ENCODE measurements around the gene KRTAP10-6.

The KRTAP10-6 gene

DNA sequence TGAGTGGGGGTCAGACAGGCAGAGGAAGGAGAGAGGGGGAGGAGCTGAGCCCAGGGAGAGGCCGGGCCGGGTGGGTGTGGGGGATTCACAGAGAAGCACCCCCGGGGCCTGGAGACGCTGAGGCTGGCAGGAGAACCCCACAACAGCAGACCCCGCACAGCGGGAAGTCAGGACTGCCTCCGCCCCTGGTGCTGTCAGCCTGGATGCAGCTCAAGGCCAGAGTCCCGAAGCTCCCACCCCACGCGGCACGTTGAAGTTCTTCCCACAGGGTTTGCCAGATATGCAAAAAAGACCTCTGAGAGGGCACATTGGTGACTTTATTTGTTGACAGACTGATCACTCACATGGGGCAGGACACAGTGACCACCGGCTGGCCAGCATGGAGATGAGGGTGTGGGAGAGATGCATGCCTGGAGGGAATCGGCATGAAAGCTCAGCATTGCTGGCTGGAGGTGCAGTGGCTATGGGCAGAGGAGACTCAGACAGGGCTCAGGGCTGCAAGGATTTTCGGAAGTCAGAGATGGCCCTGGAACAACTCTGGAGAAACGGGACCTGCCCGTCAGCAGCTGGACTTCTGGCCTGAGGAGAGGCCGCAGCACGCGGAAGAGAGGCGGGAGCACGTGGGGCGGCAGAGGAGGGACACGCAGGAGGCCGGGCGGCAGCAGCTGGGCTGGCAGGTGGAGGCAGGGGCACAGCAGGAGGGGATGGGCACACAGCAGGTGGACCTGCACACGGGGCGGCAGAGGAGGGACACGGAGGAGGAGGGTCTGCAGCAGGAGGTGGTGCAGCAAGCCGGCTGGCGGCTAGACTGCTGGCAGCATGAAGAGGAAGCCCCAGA is 34.6 kb downstream of the KRTAP10-6 start:
- Histone ChIP-seq H3K79me2 (ENCODE audit: low read length) (no peaks in the 10 kb centered on the region), H2AFZ (ENCODE audit: low read depth, low read length) (no peak overlapping the region), H4K20me1 (ENCODE audit: insufficient read depth, low read length) (no peaks in the 10 kb centered on the region), H3K9ac (ENCODE audit: low read length) (no peak overlapping the region), H3K4me1 (ENCODE audit: low read length) (peaks cover 24% of the 10 kb centered on the region), H3K27me3 (ENCODE audit: low read depth, low read length) (no peaks in the 10 kb centered on the region), H3K27ac (ENCODE audit: low read length) (peak overlapping the region; percentile 43; the same call in 1 of the 2 replicates), H3K4me3 (ENCODE audit: low read length) (no peak overlapping the region), H3K4me2 (ENCODE audit: low read length) (peak overlapping the region; percentile 51; the same call in 1 of the 2 replicates), H3K9me3 (ENCODE audit: insufficient read depth, low read length) (no peaks in the 10 kb centered on the region), H3K36me3 (replicated peaks; ENCODE audit: low read depth, low read length) (no peaks in the 10 kb centered on the region)
- TF ChIP-seq CTCF (IDR thresholded peaks at IDR 0.05; ENCODE audit: low read depth, low read length) (no peak), EZH2phosphoT487 (IDR thresholded peaks at IDR 0.05; ENCODE audit: low read depth) (no peak)

DNA sequence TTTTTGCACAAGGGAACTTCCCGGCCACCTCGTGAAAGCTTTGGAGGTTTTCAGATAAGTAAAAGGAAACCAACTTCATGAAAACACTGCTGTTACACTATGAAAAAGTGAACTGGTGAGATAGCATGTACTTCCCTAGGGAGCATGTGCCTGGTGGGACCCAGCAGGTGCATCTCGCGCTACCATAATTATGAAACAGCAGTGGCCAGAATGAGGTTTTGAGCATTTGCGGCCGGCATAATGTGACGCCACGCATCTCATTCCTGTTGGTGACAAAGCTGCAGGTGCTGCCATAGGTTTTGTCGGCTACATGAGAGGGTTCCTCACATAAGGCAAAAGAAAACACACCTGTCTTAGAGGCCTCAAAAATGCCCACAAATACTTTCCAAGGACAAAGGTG is 35.4 kb downstream of the KRTAP10-6 start:
- Histone ChIP-seq H3K9me3 (ENCODE audit: insufficient read depth, low read length) (no peaks in the 10 kb centered on the region), H3K27ac (ENCODE audit: low read length) (peak overlapping the region; percentile 43), H4K20me1 (ENCODE audit: insufficient read depth, low read length) (no peaks in the 10 kb centered on the region), H3K36me3 (replicated peaks; ENCODE audit: low read depth, low read length) (no peaks in the 10 kb centered on the region), H3K4me2 (ENCODE audit: low read length) (peak overlapping the region; percentile 51), H3K27me3 (ENCODE audit: low read depth, low read length) (no peaks in the 10 kb centered on the region), H3K79me2 (ENCODE audit: low read length) (no peaks in the 10 kb centered on the region), H3K4me1 (ENCODE audit: low read length) (peaks cover 24% of the 10 kb centered on the region), H2AFZ (ENCODE audit: low read depth, low read length) (no peak overlapping the region), H3K4me3 (ENCODE audit: low read length) (peak overlapping the region; percentile 20; the same call in 1 of the 2 replicates), H3K9ac (ENCODE audit: low read length) (no peak overlapping the region)
- TF ChIP-seq EZH2phosphoT487 (IDR thresholded peaks at IDR 0.05; ENCODE audit: low read depth) = no peak
- no peak for TF ChIP-seq CTCF (IDR thresholded peaks at IDR 0.05; ENCODE audit: low read depth, low read length)

GRCh38 chr21:44555200-44555875 is 37.0 kb downstream of the KRTAP10-6 start:
- H3K4me2 ChIP-seq (ENCODE audit: low read length) = no peak overlapping the region

More at GRCh38 chr21:44555200-44555875, 37.0 kb downstream of the KRTAP10-6 start:
- no peak overlapping the region for H3K27ac ChIP-seq (ENCODE audit: low read length)
- no peak overlapping the region for H3K9ac ChIP-seq (ENCODE audit: low read length)
- H3K36me3 ChIP-seq (replicated peaks; ENCODE audit: low read depth, low read length) = no peaks in the 10 kb centered on the region
- no peaks in the 10 kb centered on the region for H4K20me1 ChIP-seq (ENCODE audit: insufficient read depth, low read length)
- peaks cover 20% of the 10 kb centered on the region for H3K4me1 ChIP-seq (ENCODE audit: low read length)
- no peaks in the 10 kb centered on the region for H3K9me3 ChIP-seq (ENCODE audit: insufficient read depth, low read length)
- no peak overlapping the region for H2AFZ ChIP-seq (ENCODE audit: low read depth, low read length)
- TF ChIP-seq CTCF (IDR thresholded peaks at IDR 0.05; ENCODE audit: low read depth, low read length) = no peak
- no peak for TF ChIP-seq EZH2phosphoT487 (IDR thresholded peaks at IDR 0.05; ENCODE audit: low read depth)
- no peaks in the 10 kb centered on the region for H3K27me3 ChIP-seq (ENCODE audit: low read depth, low read length)
- no peaks in the 10 kb centered on the region for H3K79me2 ChIP-seq (ENCODE audit: low read length)
- no peak overlapping the region for H3K4me3 ChIP-seq (ENCODE audit: low read length)

Data from OCI-LY3 (cell line).